HEK293T (cell line): ENCODE measurements around the gene ARHGAP30.

Experiments used
- ELF4 ChIP-seq: fragments of 450-650 bp; IDR thresholded peaks from 2 replicates; pipeline ENCODE4 v1.6.1; 2017; ENCODE audit warnings: antibody characterized with exemption
- FOXA1 ChIP-seq: fragments of 450-650 bp; IDR thresholded peaks from 2 replicates; pipeline ENCODE4 v1.6.1; 2016; ENCODE audit warnings: mild to moderate bottlenecking
- TARDBP ChIP-seq: fragments of 450-650 bp; IDR thresholded peaks from 2 replicates; pipeline ENCODE4 v1.6.1; 2016
- ZNF384 ChIP-seq: fragments of 450-650 bp; IDR thresholded peaks from 2 replicates; pipeline ENCODE4 v1.6.1; 2016
- TF ChIP-seq, protein P1 (sequence below): fragments of 450-650 bp; IDR thresholded peaks from 2 replicates; pipeline ENCODE4 v1.6.1; 2016

DNA sequence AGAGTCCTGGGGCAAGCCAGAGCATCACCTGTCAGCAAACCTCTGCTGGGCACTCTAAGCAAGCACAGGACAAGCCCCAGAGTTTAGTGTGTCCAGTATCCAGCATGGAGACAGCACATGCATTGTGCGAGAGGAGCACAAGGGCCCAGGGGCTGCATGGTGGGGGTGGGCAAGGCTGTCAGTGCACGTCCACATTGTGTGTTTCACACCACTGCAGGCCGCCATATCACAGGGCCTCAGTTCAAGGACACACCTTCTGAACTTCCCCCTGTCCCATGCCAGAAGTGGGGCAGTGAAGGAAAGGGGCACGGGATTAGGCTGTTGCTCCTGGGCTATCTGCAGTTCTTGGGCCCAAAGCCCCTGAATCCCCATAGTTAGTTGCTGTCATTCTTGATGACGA, 30.1 kb downstream of the ARHGAP30 start:
- TF ChIP-seq FOXA1 = no peak
- TF ChIP-seq ELF4 = no peak
- TF ChIP-seq, protein P1, sequence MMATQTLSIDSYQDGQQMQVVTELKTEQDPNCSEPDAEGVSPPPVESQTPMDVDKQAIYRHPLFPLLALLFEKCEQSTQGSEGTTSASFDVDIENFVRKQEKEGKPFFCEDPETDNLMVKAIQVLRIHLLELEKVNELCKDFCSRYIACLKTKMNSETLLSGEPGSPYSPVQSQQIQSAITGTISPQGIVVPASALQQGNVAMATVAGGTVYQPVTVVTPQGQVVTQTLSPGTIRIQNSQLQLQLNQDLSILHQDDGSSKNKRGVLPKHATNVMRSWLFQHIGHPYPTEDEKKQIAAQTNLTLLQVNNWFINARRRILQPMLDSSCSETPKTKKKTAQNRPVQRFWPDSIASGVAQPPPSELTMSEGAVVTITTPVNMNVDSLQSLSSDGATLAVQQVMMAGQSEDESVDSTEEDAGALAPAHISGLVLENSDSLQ = no peak
- TF ChIP-seq TARDBP = no peak
- no peak for TF ChIP-seq ZNF384
